Endothelial cell of umbilical vein (primary cell): ENCODE results near the gene MON1A. TPM values are rescaled to one million over a fixed set of nuclear protein-coding genes. Genes with fewer than 3 reads are reported as not detected.

Experiments used
- BruUV-seq: library from RNA; stranded (reverse); fragments of 400-500 nt; replicated peaks from 2 replicates; lab custom pipeline; 2021; lab: Mats Ljungman, UMichigan
- CTCF ChIA-PET: fragments of 300-600, 350-600 bp; sonication (Branson Sonifier 250); formaldehyde crosslinking; loops from one replicate; lab custom pipeline; 2021; ENCODE audit warnings: antibody characterized with exemption, inconsistent platforms; lab: Charles Lee
- POLR2A ChIA-PET: fragments of 300-600, 350-600 bp; sonication (Branson Sonifier 250); formaldehyde crosslinking; loops from one replicate; lab custom pipeline; 2021; ENCODE audit warnings: antibody characterized with exemption, inconsistent platforms; lab: Charles Lee
- DNase-seq: peaks from one replicate; pipeline ENCODE4 v3.0.0-alpha.2; 2011; ENCODE audit warnings: low read depth, low spot score
- FAIRE-seq: peaks from 2 replicates; lab custom pipeline; 2011; peaks lifted over from hg19 to GRCh38; lab: Jason Lieb, UNC
- H2AFZ ChIP-seq: 2 replicates; pipeline ENCODE4 v1.6.0; 2012; ENCODE audit warnings: low read depth, low read length, control low read depth, inconsistent platforms
- H3K27ac ChIP-seq: 2 replicates; pipeline ENCODE4 v1.5.1; 2011; ENCODE audit warnings: low read depth, mild to moderate bottlenecking, control low read depth, low read length, moderate library complexity; ENCODE audit not compliant: insufficient read depth
- H3K27me3 ChIP-seq, 2 experiments: 2 replicates each; pipeline versions ENCODE4 v1.6.0 to v1.6.1; 2011; ENCODE audit warnings: low read length in 2 of 2, mixed read lengths in 1 of 2; ENCODE audit not compliant: control insufficient read depth in 2 of 2, insufficient read depth in 2 of 2
- H3K36me3 ChIP-seq, 2 experiments: 2 replicates in 1 of 2; 3 replicates in 1 of 2; pipeline ENCODE4 v1.5.1; 2011; ENCODE audit warnings: low read length in 2 of 2, mild to moderate bottlenecking in 1 of 2, moderate library complexity in 1 of 2; ENCODE audit not compliant: control insufficient read depth in 2 of 2, insufficient read depth in 2 of 2; ENCODE audit errors: extremely low read depth in 1 of 2
- H3K4me1 ChIP-seq: 3 replicates; pipeline ENCODE4 v1.5.1; 2011; ENCODE audit warnings: mild to moderate bottlenecking, low read length; ENCODE audit not compliant: control insufficient read depth, insufficient read depth; ENCODE audit errors: extremely low read depth
- H3K4me2 ChIP-seq: 2 replicates; pipeline ENCODE4 v1.6.1; 2011; ENCODE audit warnings: low read length, control low read depth, mixed read lengths; ENCODE audit not compliant: insufficient read depth
- H3K4me3 ChIP-seq, 3 experiments: fragments of 200-600 bp in 1 of 3; sonication (generic), shearing (Covaris generic) in 1 of 3; replicated peaks in 1 of 3; 2 replicates each; pipeline ENCODE4 v1.5.1; 2011 to 2016; ENCODE audit warnings: control low read depth in 3 of 3, low read length in 3 of 3, mild to moderate bottlenecking in 2 of 3, inconsistent platforms in 1 of 3, low read depth in 1 of 3, moderate library complexity in 1 of 3; ENCODE audit not compliant: insufficient read depth in 1 of 3
- H3K79me2 ChIP-seq: 2 replicates; pipeline ENCODE4 v1.6.0; 2012; ENCODE audit warnings: low read length, inconsistent platforms; ENCODE audit not compliant: control insufficient read depth, insufficient read depth
- H3K9ac ChIP-seq: replicated peaks from 2 replicates; pipeline ENCODE3; 2011; ENCODE audit warnings: low read length, control low read depth; ENCODE audit not compliant: insufficient read depth; ENCODE audit errors: extremely low read depth
- H3K9me1 ChIP-seq: replicated peaks from 3 replicates; pipeline ENCODE4 v1.6.0; 2011; ENCODE audit warnings: mild to moderate bottlenecking, low read length; ENCODE audit not compliant: control insufficient read depth, insufficient read depth; ENCODE audit errors: extremely low read depth
- H3K9me3 ChIP-seq: replicated peaks from 2 replicates; pipeline ENCODE4 v1.5.1; 2012; ENCODE audit warnings: low read length, inconsistent platforms; ENCODE audit not compliant: control insufficient read depth, insufficient read depth
- H4K20me1 ChIP-seq: replicated peaks from 2 replicates; pipeline ENCODE3; 2011; ENCODE audit warnings: mild to moderate bottlenecking, low read length; ENCODE audit not compliant: control insufficient read depth, insufficient read depth; ENCODE audit errors: extremely low read depth
- CTCF ChIP-seq, 2 donors: IDR thresholded peaks; 1 replicate in 1 of 2; 2 replicates in 1 of 2; pipeline ENCODE4 v1.5.1; 2011; ENCODE audit warnings: low read length in 2 of 2, mild to moderate bottlenecking in 2 of 2, moderate library complexity in 2 of 2, control low read depth in 1 of 2, inconsistent platforms in 1 of 2, low read depth in 1 of 2; ENCODE audit not compliant: insufficient read depth in 1 of 2; ENCODE audit errors: extremely low read depth in 1 of 2
- EZH2 ChIP-seq: IDR thresholded peaks from 2 replicates; pipeline ENCODE4 v1.6.1; 2012; ENCODE audit warnings: borderline replicate concordance, low read depth, mild to moderate bottlenecking, moderate library complexity, low read length, inconsistent platforms; ENCODE audit not compliant: severe bottlenecking
- FOS ChIP-seq: IDR thresholded peaks from 2 replicates; pipeline ENCODE4 v1.6.1; 2011; ENCODE audit warnings: mild to moderate bottlenecking, low read length, moderate library complexity, borderline replicate concordance; ENCODE audit not compliant: insufficient read depth
- GATA2 ChIP-seq: IDR thresholded peaks from 2 replicates; pipeline ENCODE4 v1.7.0; 2011; ENCODE audit warnings: low read depth, mild to moderate bottlenecking, moderate library complexity, mixed read lengths, low read length; ENCODE audit not compliant: insufficient read length, insufficient read depth
- JUN ChIP-seq: IDR thresholded peaks from 2 replicates; pipeline ENCODE4 v1.6.1; 2011; ENCODE audit warnings: borderline replicate concordance, low read depth; ENCODE audit not compliant: insufficient read length, insufficient read depth
- MAX ChIP-seq: IDR thresholded peaks from 2 replicates; pipeline ENCODE4 v1.6.1; 2011; ENCODE audit not compliant: insufficient read depth, insufficient read length
- MYC ChIP-seq: IDR thresholded peaks from one replicate; pipeline ENCODE4 v1.6.1; 2011; ENCODE audit warnings: mild to moderate bottlenecking, low read depth, low read length
- POLR2A ChIP-seq: IDR thresholded peaks from 2 replicates; pipeline ENCODE4 v1.6.1; 2012; ENCODE audit warnings: low read depth, mild to moderate bottlenecking, control low read depth, low read length
- POLR2AphosphoS5 ChIP-seq: IDR thresholded peaks from 2 replicates; pipeline ENCODE4 v1.6.1; 2012; ENCODE audit warnings: low read depth, mild to moderate bottlenecking, control low read depth, low read length, moderate library complexity; ENCODE audit not compliant: insufficient read depth
- dilution Hi-C: fragments of 300-500 bp; cut with MboI; formaldehyde crosslinking; loops from one replicate; pipeline ENCODE4 v1.15.0; 2019; ENCODE audit warnings: low sequenced_read_pairs; ENCODE audit not compliant: extremely low pct_ligation_motif_present
- intact Hi-C: fragments of 100-400 bp; cut with micrococcal nuclease; formaldehyde crosslinking; loops from one replicate; pipeline ENCODE4 v1.10.0; 2022
- polyA plus RNA-seq, 4 experiments: library from polyadenylated mRNA; depleted of rRNA in 3 of 4; stranded (reverse) in 3 of 4; unstranded in 1 of 4; fragments of >200 nt; gene quantifications; 2 replicates each; pipeline versions ENCODE4 v1.2.1 to v1.2.3, GENCODE V29; 2011 to 2012; ENCODE audit warnings: missing spikeins in 1 of 4
- total RNA-seq: library from RNA; stranded (reverse); gene quantifications from 2 replicates; pipeline ENCODE4 v1.2.3, GENCODE V29; 2021

Gene MON1A
- total and polyA plus RNA-seq, 2 donors (not counting 3 experiments of a cell fraction or from before 2014, with no cell fraction given), result 17.5 to 31.1 TPM

GRCh38 chr3:49871531-49872153, 58.0 kb downstream of the MON1A start:
- ChIA-PET POLR2A (no interaction called here), CTCF (interaction anchor here (1.3 kb wide), 1 partner anchor 30 kb away, joined by 4 read pairs; no protein-coding TSS in a partner anchor)
- no peak overlapping the region for H3K9ac ChIP-seq
- H3K36me3 ChIP-seq, result no peaks in the 10 kb centered on the region
- intact Hi-C loops (no loop called here), dilution Hi-C loops (no loop called here)
- H3K79me2 ChIP-seq, result no peaks in the 10 kb centered on the region
- H2AFZ ChIP-seq, result no peak overlapping the region
- H3K27me3 ChIP-seq, result peaks cover 22 to 30% of the 10 kb centered on the region in 2 experiments
- no peak for DNase-seq
- no peak for FAIRE-seq
- no peak overlapping the region for H3K4me3 ChIP-seq
- H3K27ac ChIP-seq, result no peak overlapping the region
- no peaks in the 10 kb centered on the region for H3K9me3 ChIP-seq
- H3K4me2 ChIP-seq, result no peak overlapping the region
- H3K9me1 ChIP-seq, result no peaks in the 10 kb centered on the region
- no peaks in the 10 kb centered on the region for H4K20me1 ChIP-seq
- no TSS peak for BruUV-seq
- TF ChIP-seq FOS (no peak), POLR2A (no peak), MYC (no peak), GATA2 (no peak), MAX (no peak), JUN (no peak), CTCF (IDR thresholded peaks at IDR 0.05; ENCODE audit: extremely low read depth in 1 of 2, insufficient read depth in 1 of 2, low read depth in 1 of 2, low read length in 2 of 2) (no peak), POLR2AphosphoS5 (no peak), EZH2 (no peak)
- H3K4me1 ChIP-seq, result no peaks in the 10 kb centered on the region
